Measurements from ENCODE around the gene PDHX.
"Not testable (repeated sequence)": the region's sequence is repeated elsewhere in the genome, so short reads cannot be mapped to it uniquely, and the experiment has no call there.

PDHX gene

GRCh38 chr11:34911676-34912075, 4.7 kb upstream of the PDHX start:
- no peaks in the 10 kb centered on the region for H3K27me3 ChIP-seq (ENCODE audit: control insufficient read depth, insufficient read depth, low read length)
- H3K4me1 ChIP-seq (ENCODE audit: control insufficient read depth, insufficient read depth, low read length), result peaks cover 36% of the 10 kb centered on the region
- H3K4me3 ChIP-seq (ENCODE audit: low read depth, low read length), result no peak overlapping the region
- H3K36me3 ChIP-seq (ENCODE audit: control insufficient read depth, insufficient read depth, low read length), result peaks cover 12% of the 10 kb centered on the region
- no peak overlapping the region for H3K9ac ChIP-seq (ENCODE audit: low read length)
- H3K9me3 ChIP-seq (ENCODE audit: control insufficient read depth, insufficient read depth, low read depth, low read length), result no peaks in the 10 kb centered on the region
- H3K27ac ChIP-seq (ENCODE audit: low read depth, low read length), result no peak overlapping the region

- peaks cover 30% of the 10 kb centered on the region for H3K4me1 ChIP-seq (ENCODE audit: control insufficient read depth, insufficient read depth, low read length)
- not testable (repeated sequence) for H3K9me3 ChIP-seq (ENCODE audit: control insufficient read depth, insufficient read depth, low read depth, low read length); H3K27ac ChIP-seq (ENCODE audit: low read depth, low read length); H3K4me3 ChIP-seq (ENCODE audit: low read depth, low read length); H3K9ac ChIP-seq (ENCODE audit: low read length); H3K27me3 ChIP-seq (ENCODE audit: control insufficient read depth, insufficient read depth, low read length)
- peaks cover 12% of the 10 kb centered on the region for H3K36me3 ChIP-seq (ENCODE audit: control insufficient read depth, insufficient read depth, low read length)
Measured at GRCh38 chr11:34913556-34913955, 2.9 kb upstream of the PDHX start.

GRCh38 chr11:34915136-34916014, 1.0 kb upstream of the PDHX start:
- Histone ChIP-seq H3K36me3 (ENCODE audit: control insufficient read depth, insufficient read depth, low read length) (peaks cover 12% of the 10 kb centered on the region), H3K4me3 (ENCODE audit: low read depth, low read length) (peak overlapping the region; percentile 89), H3K27ac (ENCODE audit: low read depth, low read length) (peak overlapping the region; percentile 90), H3K27me3 (ENCODE audit: control insufficient read depth, insufficient read depth, low read length) (no peaks in the 10 kb centered on the region), H3K4me1 (ENCODE audit: control insufficient read depth, insufficient read depth, low read length) (peaks cover 13% of the 10 kb centered on the region), H3K9me3 (ENCODE audit: control insufficient read depth, insufficient read depth, low read depth, low read length) (no peaks in the 10 kb centered on the region), H3K9ac (ENCODE audit: low read length) (peak overlapping the region; percentile 95)

- Histone ChIP-seq H3K4me1 (ENCODE audit: control insufficient read depth, insufficient read depth, low read length) (peaks cover 13% of the 10 kb centered on the region), H3K36me3 (ENCODE audit: control insufficient read depth, insufficient read depth, low read length) (peaks cover 15% of the 10 kb centered on the region), H3K4me3 (ENCODE audit: low read depth, low read length) (peak overlapping the region; percentile 89), H3K27me3 (ENCODE audit: control insufficient read depth, insufficient read depth, low read length) (no peaks in the 10 kb centered on the region), H3K27ac (ENCODE audit: low read depth, low read length) (peak overlapping the region; percentile 84; the same call in 1 of the 2 replicates), H3K9me3 (ENCODE audit: control insufficient read depth, insufficient read depth, low read depth, low read length) (no peaks in the 10 kb centered on the region), H3K9ac (ENCODE audit: low read length) (peak overlapping the region; percentile 95)
Measured at GRCh38 chr11:34916843-34917770, 689 bp downstream of the PDHX start.

- Histone ChIP-seq H3K36me3 (ENCODE audit: control insufficient read depth, insufficient read depth, low read length) (peaks cover 5% of the 10 kb centered on the region; the same call in 1 of the 2 replicates), H3K9ac (ENCODE audit: low read length) (no peak overlapping the region), H3K27me3 (ENCODE audit: control insufficient read depth, insufficient read depth, low read length) (no peaks in the 10 kb centered on the region), H3K4me1 (ENCODE audit: control insufficient read depth, insufficient read depth, low read length) (peaks cover 11% of the 10 kb centered on the region), H3K9me3 (ENCODE audit: control insufficient read depth, insufficient read depth, low read depth, low read length) (no peaks in the 10 kb centered on the region), H3K4me3 (ENCODE audit: low read depth, low read length) (no peak overlapping the region), H3K27ac (ENCODE audit: low read depth, low read length) (no peak overlapping the region)
Measured at GRCh38 chr11:34921156-34921555, 4.7 kb downstream of the PDHX start.

- no peaks in the 10 kb centered on the region for H3K9me3 ChIP-seq (ENCODE audit: control insufficient read depth, insufficient read depth, low read depth, low read length)
- H3K27ac ChIP-seq (ENCODE audit: low read depth, low read length), result no peak overlapping the region
- no peaks in the 10 kb centered on the region for H3K27me3 ChIP-seq (ENCODE audit: control insufficient read depth, insufficient read depth, low read length)
- H3K4me3 ChIP-seq (ENCODE audit: low read depth, low read length), result no peak overlapping the region
- H3K9ac ChIP-seq (ENCODE audit: low read length), result no peak overlapping the region
- H3K36me3 ChIP-seq (ENCODE audit: control insufficient read depth, insufficient read depth, low read length), result 0 out of 2 replicates have a peak, but pooled peaks cover 4% of the 10 kb centered on the region
- peaks cover 12% of the 10 kb centered on the region for H3K4me1 ChIP-seq (ENCODE audit: control insufficient read depth, insufficient read depth, low read length)
Measured at GRCh38 chr11:34924714-34925113, 8.3 kb downstream of the PDHX start.

GRCh38 chr11:34926101-34926830, 9.8 kb downstream of the PDHX start:
- Histone ChIP-seq H3K4me3 (ENCODE audit: low read depth, low read length) (no peak overlapping the region), H3K9ac (ENCODE audit: low read length) (no peak overlapping the region), H3K9me3 (ENCODE audit: control insufficient read depth, insufficient read depth, low read depth, low read length) (no peaks in the 10 kb centered on the region), H3K27me3 (ENCODE audit: control insufficient read depth, insufficient read depth, low read length) (no peaks in the 10 kb centered on the region), H3K36me3 (ENCODE audit: control insufficient read depth, insufficient read depth, low read length) (no peaks in the 10 kb centered on the region), H3K4me1 (ENCODE audit: control insufficient read depth, insufficient read depth, low read length) (peaks cover 19% of the 10 kb centered on the region), H3K27ac (ENCODE audit: low read depth, low read length) (no peak overlapping the region)

GRCh38 chr11:34926831-34927132, 10.4 kb downstream of the PDHX start:
- H3K36me3 ChIP-seq (ENCODE audit: control insufficient read depth, insufficient read depth, low read length), result no peaks in the 10 kb centered on the region
- no peaks in the 10 kb centered on the region for H3K9me3 ChIP-seq (ENCODE audit: control insufficient read depth, insufficient read depth, low read depth, low read length)
- H3K27ac ChIP-seq (ENCODE audit: low read depth, low read length), result no peak overlapping the region
- no peaks in the 10 kb centered on the region for H3K27me3 ChIP-seq (ENCODE audit: control insufficient read depth, insufficient read depth, low read length)
- H3K4me1 ChIP-seq (ENCODE audit: control insufficient read depth, insufficient read depth, low read length), result peaks cover 19% of the 10 kb centered on the region
- no peak overlapping the region for H3K9ac ChIP-seq (ENCODE audit: low read length)
- H3K4me3 ChIP-seq (ENCODE audit: low read depth, low read length), result no peak overlapping the region

- Histone ChIP-seq H3K9ac (ENCODE audit: low read length) (no peak overlapping the region), H3K27ac (ENCODE audit: low read depth, low read length) (no peak overlapping the region), H3K36me3 (ENCODE audit: control insufficient read depth, insufficient read depth, low read length) (peaks cover 6% of the 10 kb centered on the region; the same call in 1 of the 2 replicates), H3K27me3 (ENCODE audit: control insufficient read depth, insufficient read depth, low read length) (no peaks in the 10 kb centered on the region), H3K9me3 (ENCODE audit: control insufficient read depth, insufficient read depth, low read depth, low read length) (no peaks in the 10 kb centered on the region), H3K4me3 (ENCODE audit: low read depth, low read length) (no peak overlapping the region), H3K4me1 (ENCODE audit: control insufficient read depth, insufficient read depth, low read length) (peaks cover 19% of the 10 kb centered on the region)
Measured at GRCh38 chr11:34928268-34928959, 12.0 kb downstream of the PDHX start.

GRCh38 chr11:34928960-34929680, 12.7 kb downstream of the PDHX start:
- H3K9ac ChIP-seq (ENCODE audit: low read length), result no peak overlapping the region
- H3K27me3 ChIP-seq (ENCODE audit: control insufficient read depth, insufficient read depth, low read length), result no peaks in the 10 kb centered on the region
- H3K9me3 ChIP-seq (ENCODE audit: control insufficient read depth, insufficient read depth, low read depth, low read length), result no peaks in the 10 kb centered on the region
- peaks cover 19% of the 10 kb centered on the region for H3K4me1 ChIP-seq (ENCODE audit: control insufficient read depth, insufficient read depth, low read length)
- no peak overlapping the region for H3K27ac ChIP-seq (ENCODE audit: low read depth, low read length)
- H3K36me3 ChIP-seq (ENCODE audit: control insufficient read depth, insufficient read depth, low read length), result peaks cover 6% of the 10 kb centered on the region; the same call in 1 of the 2 replicates
- no peak overlapping the region for H3K4me3 ChIP-seq (ENCODE audit: low read depth, low read length)

Measured in HUES6 (cell line).